HUES6 (cell line): ENCODE measurements around the gene NECTIN4.

Experiments used
- H3K27ac ChIP-seq: 2 replicates; pipeline ENCODE4 v1.7.0; 2013; ENCODE audit warnings: low read depth, mild to moderate bottlenecking, low read length, inconsistent platforms
- H3K27me3 ChIP-seq: 2 replicates; pipeline ENCODE4 v1.6.1; 2013; ENCODE audit warnings: low read length; ENCODE audit not compliant: control insufficient read depth, insufficient read depth
- H3K36me3 ChIP-seq: 2 replicates; pipeline ENCODE4 v1.6.1; 2013; ENCODE audit warnings: low read length; ENCODE audit not compliant: control insufficient read depth, insufficient read depth
- H3K4me1 ChIP-seq: 2 replicates; pipeline ENCODE4 v1.6.1; 2013; ENCODE audit warnings: low read length; ENCODE audit not compliant: control insufficient read depth, insufficient read depth
- H3K4me3 ChIP-seq: 2 replicates; pipeline ENCODE4 v1.5.1; 2013; ENCODE audit warnings: low read depth, low read length
- H3K9ac ChIP-seq: one replicate; pipeline ENCODE4 v1.6.1; 2013; ENCODE audit warnings: mild to moderate bottlenecking, low read length
- H3K9me3 ChIP-seq: 2 replicates; pipeline ENCODE4 v1.6.1; 2013; ENCODE audit warnings: low read depth, low read length; ENCODE audit not compliant: control insufficient read depth, insufficient read depth

NECTIN4 gene

GRCh38 chr1:161048949-161049722 lies 40.2 kb downstream of the NECTIN4 start:
- Histone ChIP-seq H3K9ac (no peak overlapping the region), H3K36me3 (no peaks in the 10 kb centered on the region), H3K4me1 (peaks cover 10% of the 10 kb centered on the region; the same call in 1 of the 2 replicates), H3K27me3 (peaks cover 14% of the 10 kb centered on the region; the same call in 1 of the 2 replicates), H3K9me3 (no peaks in the 10 kb centered on the region), H3K4me3 (no peak overlapping the region), H3K27ac (no peak overlapping the region)

DNA sequence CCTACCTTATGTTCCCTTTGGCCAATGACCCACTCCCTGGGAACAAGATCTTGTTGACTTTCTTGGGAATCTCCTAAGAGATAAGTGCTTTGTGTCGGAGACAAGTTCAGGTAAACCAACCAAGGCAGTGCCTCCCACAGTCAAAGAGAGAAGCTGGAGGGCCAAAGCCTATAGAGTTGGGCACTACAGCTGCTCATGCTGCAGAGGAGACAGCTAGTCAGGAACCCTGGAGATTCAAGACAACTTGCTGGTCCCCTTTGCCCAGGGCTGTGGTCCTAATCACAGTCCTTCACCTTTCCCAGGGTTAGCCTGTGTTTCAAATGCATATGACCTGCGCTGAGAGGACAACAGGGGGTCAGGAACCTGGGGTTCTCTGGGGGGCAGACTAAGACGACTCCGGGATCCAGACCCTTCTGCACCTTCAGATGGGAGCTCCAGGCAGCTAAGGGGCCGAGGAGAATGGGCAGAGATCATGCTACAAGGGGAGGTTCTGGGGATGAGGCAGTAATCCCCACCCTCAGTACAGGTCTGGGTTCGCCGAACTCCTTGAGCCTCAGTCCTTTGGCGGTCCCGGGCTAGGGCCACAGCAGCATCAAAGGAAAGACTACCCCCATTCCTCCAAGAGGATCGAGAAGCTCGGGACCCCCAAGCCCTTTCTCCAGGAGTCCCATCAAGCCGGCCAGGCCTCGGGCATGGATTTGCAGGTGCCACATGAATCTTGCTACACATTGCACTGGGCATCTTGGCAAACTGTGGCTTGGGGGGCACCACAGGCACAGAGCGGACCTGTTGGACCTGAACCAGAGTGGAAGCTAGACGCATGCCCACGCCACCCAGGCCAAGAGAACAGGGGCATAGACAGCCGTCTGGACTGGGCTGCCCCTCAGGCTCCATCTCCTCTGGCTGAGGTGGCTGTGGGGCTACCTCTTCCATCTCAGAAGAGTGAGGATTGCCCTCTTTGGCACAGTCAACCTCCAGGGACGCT lies 41.6 kb downstream of the NECTIN4 start:
- H3K4me1 ChIP-seq, result peaks cover 10% of the 10 kb centered on the region; the same call in 1 of the 2 replicates
- H3K4me3 ChIP-seq, result no peak overlapping the region
- H3K36me3 ChIP-seq, result peaks cover 2% of the 10 kb centered on the region
- H3K27me3 ChIP-seq, result peaks cover 14% of the 10 kb centered on the region; the same call in 1 of the 2 replicates
- H3K9ac ChIP-seq, result no peak overlapping the region
- H3K27ac ChIP-seq, result no peak overlapping the region
- H3K9me3 ChIP-seq, result no peaks in the 10 kb centered on the region

GRCh38 chr1:161046605-161047228 lies 42.6 kb downstream of the NECTIN4 start:
- peak overlapping the region; percentile 93 for H3K27ac ChIP-seq
- H3K9me3 ChIP-seq, result no peaks in the 10 kb centered on the region
- peaks cover 12% of the 10 kb centered on the region for H3K36me3 ChIP-seq
- peak overlapping the region; percentile 93 for H3K9ac ChIP-seq
- peaks cover 14% of the 10 kb centered on the region; the same call in 1 of the 2 replicates for H3K27me3 ChIP-seq
- peaks cover 10% of the 10 kb centered on the region; the same call in 1 of the 2 replicates for H3K4me1 ChIP-seq
- peak overlapping the region; percentile 78 for H3K4me3 ChIP-seq

- peak within 1 kb of the TSS; percentile 78 for H3K4me3 ChIP-seq
- H3K36me3 ChIP-seq, result peaks cover 18% of the 10 kb centered on the region
- peaks cover 14% of the 10 kb centered on the region; the same call in 1 of the 2 replicates for H3K27me3 ChIP-seq
- peak within 1 kb of the TSS; percentile 93 for H3K27ac ChIP-seq
- H3K9ac ChIP-seq, result peak within 1 kb of the TSS; percentile 93
- H3K9me3 ChIP-seq, result no peaks in the 10 kb centered on the region
- H3K4me1 ChIP-seq, result peaks cover 10% of the 10 kb centered on the region; the same call in 1 of the 2 replicates
Measured at GRCh38 chr1:161045736-161046604, 43.4 kb downstream of the NECTIN4 start, which contains the start of gene USF1. Gene USF1 (minus strand): TSS chr1:161045977. CDS start chr1:161043275, 2,702 bp downstream.

GRCh38 chr1:161044908-161045735 lies 44.2 kb downstream of the NECTIN4 start:
- H3K9me3 ChIP-seq, result no peaks in the 10 kb centered on the region
- H3K27me3 ChIP-seq, result peaks cover 14% of the 10 kb centered on the region; the same call in 1 of the 2 replicates
- peak overlapping the region; percentile 78 for H3K4me3 ChIP-seq
- peaks cover 10% of the 10 kb centered on the region; the same call in 1 of the 2 replicates for H3K4me1 ChIP-seq
- H3K36me3 ChIP-seq, result peaks cover 26% of the 10 kb centered on the region
- H3K9ac ChIP-seq, result peak overlapping the region; percentile 93
- H3K27ac ChIP-seq, result peak overlapping the region; percentile 93; the same call in 1 of the 2 replicates

GRCh38 chr1:161044535-161044907 lies 44.8 kb downstream of the NECTIN4 start:
- no peaks in the 10 kb centered on the region for H3K9me3 ChIP-seq
- no peak overlapping the region for H3K27ac ChIP-seq
- H3K36me3 ChIP-seq, result peaks cover 32% of the 10 kb centered on the region
- H3K27me3 ChIP-seq, result peaks cover 14% of the 10 kb centered on the region; the same call in 1 of the 2 replicates
- H3K4me1 ChIP-seq, result peaks cover 10% of the 10 kb centered on the region; the same call in 1 of the 2 replicates
- H3K9ac ChIP-seq, result peak overlapping the region; percentile 93
- H3K4me3 ChIP-seq, result peak overlapping the region; percentile 78

- Histone ChIP-seq H3K27ac (no peak overlapping the region), H3K4me3 (no peak overlapping the region), H3K36me3 (peaks cover 35% of the 10 kb centered on the region), H3K9me3 (no peaks in the 10 kb centered on the region), H3K9ac (no peak overlapping the region), H3K4me1 (peaks cover 14% of the 10 kb centered on the region; the same call in 1 of the 2 replicates), H3K27me3 (no peaks in the 10 kb centered on the region)
Measured at GRCh38 chr1:161039546-161039945, 49.8 kb downstream of the NECTIN4 start.

DNA sequence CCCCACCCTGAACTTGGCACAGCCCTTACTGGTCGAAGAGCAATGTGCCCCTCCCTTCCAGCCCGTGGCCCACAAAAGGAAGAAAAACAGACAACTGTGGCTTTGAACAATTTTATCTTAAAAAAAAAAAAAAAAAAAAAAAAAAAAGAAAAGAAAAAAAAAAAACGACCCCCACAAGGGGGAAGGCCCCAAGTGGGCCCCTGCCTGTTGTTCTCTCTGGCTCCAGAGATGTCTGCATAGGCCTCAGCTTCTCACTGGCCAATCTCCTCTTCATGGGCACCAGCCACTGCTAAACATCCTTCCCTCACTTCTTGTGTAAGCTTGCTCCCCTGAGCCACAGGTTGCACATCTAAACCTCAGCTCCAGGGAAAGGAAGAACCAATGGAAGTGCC lies 50.2 kb downstream of the NECTIN4 start:
- Histone ChIP-seq H3K9ac (no peak overlapping the region), H3K27me3 (no peaks in the 10 kb centered on the region), H3K9me3 (no peaks in the 10 kb centered on the region), H3K36me3 (peaks cover 35% of the 10 kb centered on the region), H3K4me3 (peak overlapping the region; percentile 83), H3K27ac (no peak overlapping the region), H3K4me1 (peaks cover 10% of the 10 kb centered on the region; the same call in 1 of the 2 replicates)

DNA sequence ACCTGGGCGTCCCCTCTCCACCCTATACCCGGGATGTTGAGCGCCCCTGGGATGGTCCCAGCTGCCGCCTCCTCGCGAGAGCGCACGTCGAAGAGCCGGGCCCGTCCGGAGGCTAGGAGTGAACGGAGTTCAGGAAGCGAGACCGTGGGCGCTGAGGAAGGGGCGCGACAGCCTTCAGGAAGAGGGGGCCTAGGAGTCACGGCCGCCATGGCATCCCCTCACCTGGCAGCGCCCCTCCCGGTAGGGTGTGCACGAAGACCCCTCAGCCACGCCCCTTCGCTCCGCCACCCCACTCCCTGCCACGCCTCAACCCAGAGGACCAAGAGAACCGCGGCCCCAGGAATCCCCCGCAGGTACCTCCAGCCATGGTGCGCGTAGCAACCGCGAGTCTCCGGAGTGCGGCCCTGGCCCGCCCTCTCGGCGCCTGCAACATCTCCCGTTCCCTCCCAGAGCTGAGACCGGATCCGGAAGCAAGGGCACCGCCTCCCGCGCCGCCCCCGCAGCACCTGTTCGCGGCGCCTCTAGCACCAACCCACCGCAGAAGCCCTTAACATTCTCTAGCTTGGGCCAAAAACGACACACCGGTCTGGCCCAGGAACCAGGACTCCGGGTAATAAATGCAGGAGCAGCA lies 50.7 kb downstream of the NECTIN4 start, which contains the start of gene TSTD1:
Gene TSTD1, minus strand, starts transcription at position 442 of the 631 bp plus-strand sequence. Its CDS starts 75 bp downstream, at position 367.
- no peak within 1 kb of the TSS for H3K27ac ChIP-seq
- H3K9ac ChIP-seq, result peak within 1 kb of the TSS; percentile 68
- H3K27me3 ChIP-seq, result no peaks in the 10 kb centered on the region
- H3K4me1 ChIP-seq, result peaks cover 10% of the 10 kb centered on the region; the same call in 1 of the 2 replicates
- no peaks in the 10 kb centered on the region for H3K9me3 ChIP-seq
- peak within 1 kb of the TSS; percentile 83 for H3K4me3 ChIP-seq
- peaks cover 35% of the 10 kb centered on the region for H3K36me3 ChIP-seq
